Smooth muscle cell (in vitro differentiated cells): Measurements from ENCODE around the gene ZBTB42. TPM values are rescaled to one million over a fixed set of nuclear protein-coding genes. Genes with fewer than 3 reads are reported as not detected.

Source experiments
- DNase-seq: peaks from one replicate; lab custom pipeline; 2025; ENCODE audit not compliant: unreplicated experiment; lab: John Stamatoyannopoulos, UW
- H2AFZ ChIP-seq: fragments of 200-600 bp; sonication (generic); 2 replicates; pipeline ENCODE4 v1.6.0; 2016; ENCODE audit warnings: antibody characterized with exemption, low read depth, mild to moderate bottlenecking
- H3F3A ChIP-seq: fragments of 200-600 bp; sonication (generic); 2 replicates; pipeline ENCODE4 v1.6.0; 2017; ENCODE audit warnings: antibody characterized with exemption, low read depth
- H3K27ac ChIP-seq: fragments of 200-600 bp; sonication (generic); 2 replicates; pipeline ENCODE4 v1.5.1; 2016; ENCODE audit warnings: low read depth, mild to moderate bottlenecking
- H3K27me3 ChIP-seq: fragments of 200-600 bp; sonication (generic); 2 replicates; pipeline ENCODE4 v1.6.1; 2016; ENCODE audit warnings: low read depth, mild to moderate bottlenecking
- H3K36me3 ChIP-seq: fragments of 200-600 bp; sonication (generic); 2 replicates; pipeline ENCODE4 v1.5.1; 2016; ENCODE audit warnings: low read depth
- H3K4me1 ChIP-seq: fragments of 200-600 bp; sonication (generic); 2 replicates; pipeline ENCODE4 v1.5.1; 2016; ENCODE audit warnings: low read depth
- H3K4me2 ChIP-seq: fragments of 200-600 bp; sonication (generic); 2 replicates; pipeline ENCODE4 v1.6.0; 2016; ENCODE audit warnings: mild to moderate bottlenecking
- H3K4me3 ChIP-seq: fragments of 200-600 bp; sonication (generic); 2 replicates; pipeline ENCODE4 v1.5.1; 2016; ENCODE audit warnings: mild to moderate bottlenecking
- H3K79me2 ChIP-seq: fragments of 200-600 bp; sonication (generic); 2 replicates; pipeline ENCODE4 v1.6.0; 2016; ENCODE audit warnings: low read depth, mild to moderate bottlenecking
- H3K9ac ChIP-seq: fragments of 200-600 bp; sonication (generic); 2 replicates; pipeline ENCODE4 v1.6.0; 2016; ENCODE audit warnings: low read depth
- H3K9me3 ChIP-seq: fragments of 200-600 bp; sonication (generic); replicated peaks from 2 replicates; pipeline ENCODE4 v1.5.1; 2016; ENCODE audit warnings: low read depth
- H4K20me1 ChIP-seq: fragments of 200-600 bp; sonication (generic); 2 replicates; pipeline ENCODE4 v1.6.0; 2016; ENCODE audit warnings: low read depth
- CTCF ChIP-seq: fragments of 200-600 bp; sonication (generic); IDR thresholded peaks from 2 replicates; pipeline ENCODE4 v1.5.1; 2017; ENCODE audit warnings: borderline replicate concordance, mild to moderate bottlenecking, antibody characterized with exemption; ENCODE audit not compliant: insufficient read depth, poor library complexity, severe bottlenecking
- WGBS: methylation state at CpG from one replicate; pipeline ENCODE4 v1.1.7; 2016; ENCODE audit warnings: low lambda C conversion rate; 5-methylcytosine and 5-hydroxymethylcytosine counted together
- polyA plus RNA-seq: library from polyadenylated mRNA; unstranded; fragments of >200 nt; fragmentation: Nextera tagmentation; extraction: Ambion mirVana; gene quantifications from 2 replicates; pipeline ENCODE4 v1.2.1, GENCODE V29; 2016
- total RNA-seq: library from RNA; depleted of rRNA; stranded (reverse); fragments of >200 nt; gene quantifications from 2 replicates; pipeline ENCODE4 v1.2.3, GENCODE V29; 2014

ZBTB42 gene
- total and polyA plus RNA-seq, 2 experiments from 2014 or later, result 0.72 to 1.6 TPM

DNA sequence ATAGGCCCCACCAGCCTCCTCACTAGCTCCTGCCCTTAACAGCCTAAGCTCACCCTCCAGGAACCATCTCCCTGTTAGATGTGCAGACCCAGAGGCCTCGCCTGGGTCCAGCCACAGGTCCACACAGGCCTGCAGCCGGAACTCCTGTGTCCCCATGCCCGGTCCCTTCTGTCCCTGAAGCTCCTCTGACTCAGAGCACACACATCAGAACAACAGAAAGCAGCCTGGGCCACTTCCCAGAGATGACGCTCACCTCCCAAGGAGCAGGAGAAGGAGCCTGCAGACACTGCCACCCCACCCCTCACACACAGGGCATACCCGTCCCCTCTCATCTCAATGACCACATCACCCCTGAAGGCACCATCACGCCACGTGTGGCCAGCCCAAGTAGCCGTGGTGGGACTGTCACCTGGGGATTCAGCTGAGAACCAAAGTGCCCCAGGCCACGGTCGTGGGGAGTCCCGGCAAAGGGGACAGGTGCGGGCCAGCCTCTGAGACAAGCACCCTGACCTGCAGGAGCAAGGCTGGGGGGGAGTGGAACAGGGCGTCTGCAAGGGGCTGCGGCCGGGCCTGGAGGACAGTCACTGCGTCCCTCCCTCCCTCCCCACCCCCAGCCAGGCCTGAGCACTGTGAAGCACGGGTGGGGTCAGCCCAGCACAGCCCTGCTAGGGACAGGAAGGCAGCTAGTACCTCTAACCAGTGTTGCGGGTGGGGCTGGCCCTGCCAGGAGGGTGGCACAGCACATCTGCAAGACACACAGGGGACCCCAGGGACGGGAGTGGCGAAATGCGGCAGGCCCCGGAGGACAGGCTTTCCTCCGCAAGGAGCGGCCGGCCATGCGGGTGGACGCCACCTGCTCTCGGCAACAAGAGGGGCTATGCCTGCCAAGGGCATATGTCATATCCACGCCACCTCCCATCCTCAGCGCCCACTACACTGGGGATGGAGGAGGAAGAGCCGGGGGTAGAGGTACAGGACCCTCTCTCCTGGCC is 10.9 kb upstream of the ZBTB42 start:
- TF ChIP-seq CTCF, result no peak
- Histone ChIP-seq H3K9ac (no peak overlapping the region), H2AFZ (no peak overlapping the region), H3K4me3 (no peak overlapping the region), H3K36me3 (no peaks in the 10 kb centered on the region), H3K4me1 (peaks cover 9% of the 10 kb centered on the region), H3K4me2 (no peak overlapping the region), H3K27me3 (no peaks in the 10 kb centered on the region), H3K79me2 (peaks cover 76% of the 10 kb centered on the region), H3K9me3 (no peaks in the 10 kb centered on the region), H3K27ac (no peak overlapping the region), H4K20me1 (peaks cover 98% of the 10 kb centered on the region), H3F3A (no peaks in the 10 kb centered on the region)
- 94% methylated on average over 17 of the region's 31 CpGs for WGBS
- no peak for DNase-seq

- no peak overlapping the region for H2AFZ ChIP-seq
- TF ChIP-seq CTCF, result no peak
- H3K79me2 ChIP-seq, result peaks cover 77% of the 10 kb centered on the region
- no peaks in the 10 kb centered on the region for H3K36me3 ChIP-seq
- H3K27me3 ChIP-seq, result no peaks in the 10 kb centered on the region
- peaks cover 16% of the 10 kb centered on the region for H3K4me1 ChIP-seq
- no peak for DNase-seq
- no peaks in the 10 kb centered on the region for H3K9me3 ChIP-seq
- peaks cover 84% of the 10 kb centered on the region for H4K20me1 ChIP-seq
- no peak overlapping the region for H3K27ac ChIP-seq
- no peak overlapping the region for H3K9ac ChIP-seq
- H3F3A ChIP-seq, result peaks cover 2% of the 10 kb centered on the region
- H3K4me3 ChIP-seq, result no peak overlapping the region
- no peak overlapping the region for H3K4me2 ChIP-seq
- whole genome bisulfite sequencing, result 95% methylated on average over 9 of the region's 9 CpGs
These were observed 9.5 kb upstream of the ZBTB42 start for GRCh38 chr14:104791425-104791824.

DNA sequence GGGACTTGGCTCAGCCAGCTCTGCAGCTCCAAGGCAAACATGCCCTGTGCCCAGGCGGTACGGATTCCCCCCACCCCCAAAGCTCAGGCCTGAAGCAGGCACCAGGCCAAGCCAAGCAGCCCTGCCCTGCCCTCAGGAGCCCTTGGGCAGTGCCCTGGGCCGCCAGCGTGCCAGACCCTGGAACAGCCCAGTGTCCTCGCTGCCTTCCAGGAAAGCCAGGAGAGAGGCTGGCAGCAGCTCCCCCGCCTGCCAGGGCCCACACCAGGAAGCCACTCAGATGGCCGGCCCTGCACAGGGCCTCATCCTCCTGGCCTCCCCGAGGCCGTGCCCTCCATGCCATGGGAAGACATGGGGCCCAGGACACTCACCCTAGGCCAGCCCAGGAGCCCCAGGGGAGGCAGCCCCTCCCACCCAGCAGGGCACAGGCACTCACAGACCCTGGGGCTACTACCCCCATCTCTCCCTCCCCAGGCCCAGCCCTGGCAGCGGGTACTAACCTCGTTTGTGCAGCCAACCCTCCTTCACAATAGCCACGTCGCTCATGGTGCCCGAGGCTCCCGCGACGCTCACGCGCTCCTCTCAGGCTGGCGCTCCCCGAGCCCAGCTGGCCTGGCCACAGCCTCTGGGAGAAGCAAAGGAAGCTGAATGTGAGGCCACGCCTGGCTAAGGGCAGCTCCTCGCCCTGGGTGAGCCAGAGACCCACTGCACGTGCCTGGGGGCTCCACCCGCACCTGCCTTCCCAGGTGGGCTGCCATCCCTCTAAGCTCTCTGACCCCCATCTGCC is 8.6 kb upstream of the ZBTB42 start:
- Histone ChIP-seq H4K20me1 (peaks cover 76% of the 10 kb centered on the region), H3K9ac (no peak overlapping the region), H3K4me3 (no peak overlapping the region), H3K27me3 (no peaks in the 10 kb centered on the region), H3K4me2 (no peak overlapping the region), H2AFZ (no peak overlapping the region), H3K4me1 (peaks cover 18% of the 10 kb centered on the region), H3K27ac (no peak overlapping the region), H3F3A (peaks cover 7% of the 10 kb centered on the region), H3K9me3 (no peaks in the 10 kb centered on the region), H3K79me2 (peaks cover 75% of the 10 kb centered on the region), H3K36me3 (no peaks in the 10 kb centered on the region)
- DNase-seq, result no peak
- WGBS, result 98% methylated on average over 24 of the region's 25 CpGs
- TF ChIP-seq CTCF, result no peak
